Esophagus squamous epithelium (tissue), 5 donors: ENCODE results near the gene EFCAB6. TPM values are rescaled to one million over a fixed set of nuclear protein-coding genes. Genes with fewer than 3 reads are reported as not detected.

Experiments used
- DNase-seq: peaks from one replicate; lab custom pipeline; 2025; lab: John Stamatoyannopoulos, UW
- H3K27ac ChIP-seq, 4 donors: fragments of 200-600 bp; sonication (generic); one replicate each; pipeline ENCODE4 v1.5.1; 2016 to 2019; ENCODE audit warnings: mild to moderate bottlenecking in 1 of 4
- H3K27me3 ChIP-seq, 4 donors: fragments of 200-600 bp; sonication (generic); 1 replicate in 3 of 4; 2 replicates in 1 of 4; pipeline versions ENCODE4 v1.5.1 to v1.6.0; 2017 to 2021; ENCODE audit warnings: antibody characterized with exemption in 1 of 4
- H3K36me3 ChIP-seq, 3 donors: fragments of 200-600 bp; sonication (generic); one replicate each; pipeline ENCODE4 v1.5.1; 2016 to 2019
- H3K4me1 ChIP-seq, 3 donors: fragments of 200-600 bp; sonication (generic); one replicate each; pipeline ENCODE4 v1.5.1; 2017 to 2019
- H3K4me3 ChIP-seq, 4 donors: fragments of 200-600 bp; sonication (generic); 1 replicate in 3 of 4; 2 replicates in 1 of 4; pipeline ENCODE4 v1.5.1; 2016 to 2019; ENCODE audit warnings: mild to moderate bottlenecking in 2 of 4, moderate library complexity in 1 of 4
- H3K9me3 ChIP-seq, 3 donors: fragments of 200-600 bp; sonication (generic); one replicate each; pipeline ENCODE4 v1.5.1; 2016 to 2019
- POLR2A ChIP-seq, 4 donors: fragments of 450-650 bp; IDR thresholded peaks; one replicate each; pipeline ENCODE4 v1.6.1; 2017; ENCODE audit warnings: antibody characterized with exemption in 4 of 4, mild to moderate bottlenecking in 4 of 4, moderate library complexity in 3 of 4
- WGBS, 2 donors: methylation state at CpG; one replicate each; pipeline ENCODE4 v1.1.5; 2018; 5-methylcytosine and 5-hydroxymethylcytosine counted together
- intact Hi-C: fragments of 100-400 bp; cut with DNase I; formaldehyde crosslinking; loops from one replicate; pipeline ENCODE4 v1.15.0; 2022
- total RNA-seq, 4 donors: library from RNA; depleted of rRNA; stranded (reverse); fragments of >200 nt; gene quantifications; one replicate each; pipeline ENCODE4 v1.1.0, GENCODE V29; 2016
- TF ChIP-seq, protein P1 (sequence below), 6 experiments: fragments of 450-650 bp in 4 of 6; fragments of 200-600 bp in 2 of 6; sonication (generic) in 2 of 6; IDR thresholded peaks; one replicate each; pipeline ENCODE4 v1.5.1; 2016 to 2019; ENCODE audit warnings: antibody characterized with exemption in 6 of 6, mild to moderate bottlenecking in 4 of 6, moderate library complexity in 4 of 6
- donor health status: DM: yes; HTN: yes; CAD: no.

Gene EFCAB6
- total RNA-seq, 4 donors from 2014 or later: 0.22 to 1.5 (median 0.90) TPM

DNA sequence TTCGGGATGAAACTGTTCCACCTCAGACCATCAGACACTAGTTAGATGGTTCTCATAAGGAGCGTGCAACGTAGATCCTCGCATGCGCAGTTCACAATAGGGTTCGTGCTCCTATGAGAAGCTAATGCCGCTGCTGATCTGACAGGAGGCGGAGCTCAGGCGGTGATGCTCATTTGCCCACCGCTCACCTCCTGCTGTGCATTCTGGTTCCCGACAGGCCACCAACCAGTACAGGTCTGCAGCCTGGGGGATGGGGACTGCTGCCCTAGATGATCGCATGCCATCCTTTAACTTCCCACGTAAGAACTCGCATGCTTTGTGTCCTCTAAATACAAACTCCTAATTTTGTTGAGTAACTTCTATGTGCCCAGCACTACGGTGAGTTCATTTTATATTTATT lies 62.6 kb downstream of the EFCAB6 start:
- H3K36me3 ChIP-seq: no peaks in the 10 kb centered on the region
- H3K9me3 ChIP-seq: no peaks in the 10 kb centered on the region
- intact Hi-C loops: no loop called here
- H3K4me1 ChIP-seq: peaks cover 0 to 10% (median 0%) of the 10 kb centered on the region in 3 donors
- no peak for DNase-seq
- H3K27ac ChIP-seq: no peak overlapping the region
- TF ChIP-seq POLR2A (IDR thresholded peaks at IDR 0.05): no peak
- TF ChIP-seq, protein P1, sequence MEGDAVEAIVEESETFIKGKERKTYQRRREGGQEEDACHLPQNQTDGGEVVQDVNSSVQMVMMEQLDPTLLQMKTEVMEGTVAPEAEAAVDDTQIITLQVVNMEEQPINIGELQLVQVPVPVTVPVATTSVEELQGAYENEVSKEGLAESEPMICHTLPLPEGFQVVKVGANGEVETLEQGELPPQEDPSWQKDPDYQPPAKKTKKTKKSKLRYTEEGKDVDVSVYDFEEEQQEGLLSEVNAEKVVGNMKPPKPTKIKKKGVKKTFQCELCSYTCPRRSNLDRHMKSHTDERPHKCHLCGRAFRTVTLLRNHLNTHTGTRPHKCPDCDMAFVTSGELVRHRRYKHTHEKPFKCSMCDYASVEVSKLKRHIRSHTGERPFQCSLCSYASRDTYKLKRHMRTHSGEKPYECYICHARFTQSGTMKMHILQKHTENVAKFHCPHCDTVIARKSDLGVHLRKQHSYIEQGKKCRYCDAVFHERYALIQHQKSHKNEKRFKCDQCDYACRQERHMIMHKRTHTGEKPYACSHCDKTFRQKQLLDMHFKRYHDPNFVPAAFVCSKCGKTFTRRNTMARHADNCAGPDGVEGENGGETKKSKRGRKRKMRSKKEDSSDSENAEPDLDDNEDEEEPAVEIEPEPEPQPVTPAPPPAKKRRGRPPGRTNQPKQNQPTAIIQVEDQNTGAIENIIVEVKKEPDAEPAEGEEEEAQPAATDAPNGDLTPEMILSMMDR (IDR thresholded peaks at IDR 0.05): no peak
- peaks cover 0 to 13% (median 0%) of the 10 kb centered on the region in 4 donors for H3K27me3 ChIP-seq
- no peak overlapping the region for H3K4me3 ChIP-seq
- WGBS, 2 donors: 85 to 88% methylated on average over 10 to 13 of the region's 15 CpGs

DNA sequence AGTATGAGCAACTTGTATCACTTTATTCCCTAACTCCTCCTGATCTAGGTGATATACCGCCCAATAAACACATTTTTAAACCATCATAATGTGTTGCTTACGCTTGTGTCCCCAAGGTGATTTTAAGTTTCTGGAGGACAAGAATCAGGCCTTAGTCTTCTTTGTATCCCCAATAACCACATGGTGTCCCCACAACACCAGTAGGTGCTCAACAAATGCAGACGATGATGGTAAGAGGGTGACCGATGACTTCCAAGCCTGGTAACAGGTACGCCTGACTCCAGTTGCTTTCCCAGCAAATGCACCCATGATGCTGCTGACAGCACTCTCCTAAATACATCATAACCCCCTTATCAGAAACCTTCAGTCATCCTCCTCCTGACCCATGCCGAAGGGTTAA lies 64.2 kb downstream of the EFCAB6 start:
- intact Hi-C loops: no loop called here
- no peak for DNase-seq
- 85 to 88% methylated on average over 6 of the region's 6 CpGs for WGBS, 2 donors

DNA sequence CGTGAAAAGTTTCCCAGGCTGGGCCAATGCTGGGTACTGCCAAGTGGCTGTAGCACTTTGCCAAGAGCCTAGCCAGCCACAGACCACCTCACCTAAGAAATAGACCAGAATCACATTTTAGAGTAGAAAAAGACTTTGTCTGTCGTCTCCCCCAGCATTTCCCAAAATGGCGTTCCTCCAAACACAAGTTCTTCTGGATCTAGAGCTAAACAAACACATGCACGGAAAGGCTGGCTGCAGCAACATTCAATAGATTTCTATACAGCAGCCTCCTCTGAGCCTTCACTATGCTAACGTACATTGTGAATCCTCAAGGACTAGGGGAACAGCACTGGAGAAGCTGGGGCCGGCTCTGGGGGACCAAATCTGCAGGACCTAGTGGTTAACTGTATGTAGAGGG lies 65.0 kb downstream of the EFCAB6 start:
- Histone ChIP-seq H3K4me3 (no peak overlapping the region), H3K27me3 (peaks cover 0 to 19% (median 0%) of the 10 kb centered on the region in 4 donors), H3K9me3 (no peaks in the 10 kb centered on the region), H3K27ac (no peak overlapping the region), H3K36me3 (no peaks in the 10 kb centered on the region), H3K4me1 (peaks cover 0 to 11% (median 0%) of the 10 kb centered on the region in 3 donors)
- intact Hi-C loops: no loop called here
- no peak for TF ChIP-seq POLR2A (IDR thresholded peaks at IDR 0.05)
- TF ChIP-seq, protein P1 (IDR thresholded peaks at IDR 0.05): no peak
- 77 to 83% methylated on average over 3 to 5 of the region's 6 CpGs for WGBS, 2 donors
- no peak for DNase-seq

More for the DNA sequence above, 64.2 kb downstream of the EFCAB6 start:
- Histone ChIP-seq H3K9me3 (no peaks in the 10 kb centered on the region), H3K27ac (no peak overlapping the region), H3K36me3 (no peaks in the 10 kb centered on the region), H3K27me3 (peaks cover 0 to 13% (median 0%) of the 10 kb centered on the region in 4 donors), H3K4me3 (no peak overlapping the region), H3K4me1 (peaks cover 0 to 11% (median 0%) of the 10 kb centered on the region in 3 donors)
- TF ChIP-seq, protein P1 (IDR thresholded peaks at IDR 0.05): no peak
- TF ChIP-seq POLR2A (IDR thresholded peaks at IDR 0.05): no peak

DNA sequence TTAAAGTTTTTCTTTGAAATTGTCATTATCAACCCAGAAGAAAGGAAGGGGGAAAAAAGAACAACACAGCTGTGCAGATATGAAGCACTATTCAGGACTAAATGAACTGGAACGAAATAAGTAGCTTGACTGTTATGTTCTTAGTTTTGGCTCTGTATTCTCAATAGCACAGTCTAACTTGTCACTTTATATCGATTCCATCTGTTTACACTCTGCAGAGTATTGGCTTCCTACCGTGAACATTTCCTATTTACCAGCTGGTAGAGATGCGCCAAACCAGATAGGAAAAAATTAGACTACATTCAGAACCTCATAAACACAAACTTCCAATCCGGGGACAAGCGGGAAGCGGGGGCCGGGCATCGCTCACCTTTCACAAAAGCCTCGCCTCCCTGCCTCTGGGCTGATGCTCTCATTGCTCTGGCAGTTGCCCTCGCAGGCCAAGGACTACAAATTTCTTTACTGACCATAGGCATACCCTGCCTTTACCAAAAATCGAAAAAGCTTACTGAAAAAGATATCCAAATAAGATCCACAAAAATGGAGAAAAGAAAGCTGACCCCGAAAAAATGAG lies 66.2 kb downstream of the EFCAB6 start:
- WGBS, 2 donors: 69 to 74% methylated on average over 13 of the region's 13 CpGs
- no peak overlapping the region for H3K27ac ChIP-seq
- no peaks in the 10 kb centered on the region for H3K36me3 ChIP-seq
- H3K27me3 ChIP-seq: peaks cover 0 to 19% (median 0%) of the 10 kb centered on the region in 4 donors
- no peak for DNase-seq
- TF ChIP-seq, protein P1 (IDR thresholded peaks at IDR 0.05): no peak
- no peak for TF ChIP-seq POLR2A (IDR thresholded peaks at IDR 0.05)
- no peaks in the 10 kb centered on the region for H3K9me3 ChIP-seq
- intact Hi-C loops: no loop called here
- H3K4me3 ChIP-seq: no peak overlapping the region
- H3K4me1 ChIP-seq: peaks cover 0 to 11% (median 0%) of the 10 kb centered on the region in 3 donors

DNA sequence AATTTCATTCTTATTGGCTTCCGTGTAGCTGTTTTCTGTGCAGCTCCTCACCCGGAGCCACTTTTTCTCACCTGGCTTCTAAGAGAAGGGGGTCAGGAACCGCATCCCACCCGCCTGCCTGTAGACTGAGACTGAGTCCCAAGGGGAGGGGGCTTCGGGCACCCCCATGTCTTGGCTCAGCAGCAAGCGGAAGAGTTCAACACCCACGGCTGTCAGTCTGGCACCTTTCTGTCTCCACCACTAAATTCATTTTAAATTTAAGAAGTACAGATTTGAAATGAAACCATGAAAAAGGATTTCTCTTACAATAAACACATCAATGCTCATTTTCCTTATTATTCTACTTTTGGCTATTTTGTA lies 66.7 kb downstream of the EFCAB6 start:
- no peak for DNase-seq
- WGBS, 2 donors: 56 to 58% methylated on average over 6 to 7 of the region's 7 CpGs
- intact Hi-C loops: no loop called here
- H3K27ac ChIP-seq: no peak overlapping the region
- TF ChIP-seq, protein P1 (IDR thresholded peaks at IDR 0.05): no peak
- TF ChIP-seq POLR2A (IDR thresholded peaks at IDR 0.05): no peak
- H3K4me1 ChIP-seq: peaks cover 0 to 11% (median 0%) of the 10 kb centered on the region in 3 donors
- no peaks in the 10 kb centered on the region for H3K9me3 ChIP-seq
- no peak overlapping the region for H3K4me3 ChIP-seq
- H3K27me3 ChIP-seq: peaks cover 0 to 19% (median 0%) of the 10 kb centered on the region in 4 donors
- H3K36me3 ChIP-seq: no peaks in the 10 kb centered on the region
